Activated naive CD4-positive, alpha-beta T cell treated with anti-CD3 and anti-CD28 coated beads, Interleukin-2, amount 10 ng/mL, durations not matched to agents 7 days and 5 days (primary cell): ENCODE data around the gene HOPX.
A peak's percentile ranks its signal among the peaks of the same experiment; 100 is the strongest.
"Not testable (repeated sequence)": the region's sequence is repeated elsewhere in the genome, so short reads cannot be mapped to it uniquely, and the experiment has no call there.

Experiments
- CTCF ChIA-PET: fragments of 350-600 bp; sonication (Branson Sonifier 250); formaldehyde crosslinking; loops from one replicate; lab custom pipeline; 2021; ENCODE audit warnings: antibody characterized with exemption; lab: Charles Lee
- DNase-seq: peaks from one replicate; pipeline ENCODE4 v3.0.0-alpha.2; 2020
- H3K27ac Mint-ChIP-seq: one replicate; pipeline ENCODE4 v1.8.0; 2021; ENCODE audit warnings: mild to moderate bottlenecking, moderate library complexity, mixed read lengths
- H3K27me3 Mint-ChIP-seq: one replicate; pipeline ENCODE4 v1.8.0; 2021; ENCODE audit warnings: mild to moderate bottlenecking, mixed read lengths
- H3K36me3 Mint-ChIP-seq: one replicate; pipeline ENCODE4 v1.8.0; 2021; ENCODE audit warnings: mixed read lengths
- H3K4me1 Mint-ChIP-seq: one replicate; pipeline ENCODE4 v1.8.0; 2021; ENCODE audit warnings: mixed read lengths
- H3K4me3 Mint-ChIP-seq: one replicate; pipeline ENCODE4 v1.8.0; 2021; ENCODE audit warnings: mild to moderate bottlenecking, moderate library complexity, mixed read lengths
- H3K9me3 Mint-ChIP-seq: one replicate; pipeline ENCODE4 v1.8.0; 2021; ENCODE audit warnings: mixed read lengths

HOPX gene

DNA sequence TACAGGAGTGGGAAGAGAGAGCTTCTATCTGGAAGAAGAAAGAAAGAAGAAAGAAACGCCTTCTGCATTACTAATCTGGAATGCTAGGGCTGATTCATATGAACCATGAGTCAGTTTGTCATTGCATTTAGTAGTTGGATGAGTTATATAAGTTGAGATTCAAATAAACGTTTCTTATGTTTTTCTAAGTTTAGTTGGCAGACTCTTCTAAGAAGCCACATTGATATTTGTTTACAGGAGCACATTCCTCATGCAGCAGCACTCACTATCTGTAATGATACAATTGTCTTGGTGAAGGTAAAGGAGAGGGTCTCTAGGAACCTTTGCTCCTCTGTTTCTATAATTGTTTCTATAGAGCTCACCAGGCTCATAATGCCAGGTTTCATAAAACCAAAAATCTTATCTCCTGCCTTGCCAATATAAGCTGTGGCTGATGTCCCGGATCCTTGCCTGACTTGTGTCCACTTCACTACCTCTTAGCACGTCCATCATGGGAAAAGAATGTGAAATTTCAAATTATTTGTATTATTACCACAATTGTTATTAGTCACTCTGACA, 39.5 kb downstream of the HOPX start:
- CTCF ChIA-PET, result interaction anchor here (1.2 kb wide), 1 partner anchor 159 kb away, joined by 3 read pairs; no protein-coding TSS in a partner anchor
- H3K4me3 Mint-ChIP-seq, result no peak overlapping the region
- peaks cover 5% of the 10 kb centered on the region for H3K27me3 Mint-ChIP-seq
- no peak for DNase-seq
- H3K27ac Mint-ChIP-seq, result no peak overlapping the region
- H3K9me3 Mint-ChIP-seq, result peaks cover 7% of the 10 kb centered on the region
- peaks cover 5% of the 10 kb centered on the region for H3K36me3 Mint-ChIP-seq
- no peaks in the 10 kb centered on the region for H3K4me1 Mint-ChIP-seq

DNA sequence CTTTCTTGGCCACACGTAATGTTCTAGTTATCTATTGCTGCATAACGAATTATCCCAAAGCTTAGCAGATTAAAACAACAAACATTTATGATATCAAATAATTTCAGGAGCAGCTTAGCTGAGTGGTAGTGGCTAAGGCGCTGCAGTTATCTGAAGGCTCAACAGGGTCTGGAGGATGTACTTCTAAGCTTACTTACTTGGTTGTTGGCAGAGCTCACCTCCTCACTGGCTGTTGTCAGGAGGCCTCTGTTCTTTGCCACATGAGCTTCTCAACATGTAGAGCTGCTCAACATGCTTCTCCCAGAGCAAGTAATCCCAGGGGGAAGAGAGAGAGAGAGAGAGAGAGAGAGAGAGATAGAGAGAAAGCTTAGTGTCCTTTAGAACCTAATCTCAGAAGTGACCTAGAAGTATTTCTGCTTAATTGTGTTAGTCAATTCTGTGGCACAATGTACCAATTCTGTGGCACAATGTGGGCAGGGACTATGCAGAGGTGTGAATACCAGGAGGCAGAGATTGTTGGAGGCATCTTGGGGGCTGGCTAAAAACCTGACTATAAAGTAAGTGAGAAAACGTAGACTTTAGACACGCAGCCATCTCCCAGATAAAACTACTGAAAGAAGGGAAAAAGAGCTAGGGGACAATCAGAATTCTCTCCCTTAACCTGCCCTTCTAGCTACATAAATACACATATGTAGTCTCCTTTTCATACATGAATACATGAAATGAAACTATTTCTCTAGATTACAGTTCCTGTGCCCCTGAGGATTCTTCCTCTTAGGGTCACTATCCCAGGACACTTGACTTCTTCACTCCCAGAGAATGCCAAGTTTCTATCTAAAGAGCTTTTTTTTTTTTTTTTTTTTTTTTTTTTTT, 40.2 kb downstream of the HOPX start:
- peaks cover 3% of the 10 kb centered on the region for H3K9me3 Mint-ChIP-seq
- DNase-seq, result no peak
- peaks cover 5% of the 10 kb centered on the region for H3K27me3 Mint-ChIP-seq
- CTCF ChIA-PET, result interaction anchor here (1.1 to 1.5 kb wide), 3 partner anchors 9 to 159 kb away, joined by 3 to 5 read pairs (median 4); no protein-coding TSS in a partner anchor
- no peak overlapping the region for H3K4me3 Mint-ChIP-seq
- H3K36me3 Mint-ChIP-seq, result peaks cover 1% of the 10 kb centered on the region
- no peaks in the 10 kb centered on the region for H3K4me1 Mint-ChIP-seq
- H3K27ac Mint-ChIP-seq, result no peak overlapping the region

GRCh38 chr4:56637791-56638190, 43.3 kb downstream of the HOPX start:
- Mint-ChIP-seq H3K36me3 (peaks cover 1% of the 10 kb centered on the region), H3K27ac (no peak overlapping the region), H3K4me3 (no peak overlapping the region), H3K27me3 (peaks cover 5% of the 10 kb centered on the region), H3K9me3 (peaks cover 10% of the 10 kb centered on the region), H3K4me1 (no peaks in the 10 kb centered on the region)
- CTCF ChIA-PET, result no interaction called here
- DNase-seq, result no peak

DNA sequence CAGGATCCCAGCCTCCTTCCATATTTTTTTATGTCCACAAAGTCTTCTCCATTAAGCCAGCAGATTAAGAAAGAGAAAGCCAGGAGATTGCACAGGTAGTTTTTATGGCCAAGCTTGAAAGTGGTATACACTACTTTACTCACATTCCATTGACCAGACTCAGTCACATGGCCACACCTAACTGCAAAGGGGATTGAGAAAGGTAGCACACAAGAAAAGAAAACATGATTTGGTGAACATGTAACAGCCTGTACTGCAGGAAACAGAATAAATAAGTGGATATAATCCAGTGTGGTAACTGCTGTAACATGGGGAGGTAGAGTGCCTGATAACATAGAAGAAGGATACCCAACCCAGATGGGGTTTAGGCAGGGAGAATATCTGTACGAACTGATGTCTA, 43.9 kb downstream of the HOPX start:
- H3K4me1 Mint-ChIP-seq, result no peaks in the 10 kb centered on the region
- peaks cover 10% of the 10 kb centered on the region for H3K9me3 Mint-ChIP-seq
- H3K4me3 Mint-ChIP-seq, result no peak overlapping the region
- CTCF ChIA-PET, result no interaction called here
- no peak overlapping the region for H3K27ac Mint-ChIP-seq
- H3K27me3 Mint-ChIP-seq, result peaks cover 5% of the 10 kb centered on the region
- DNase-seq, result no peak
- peaks cover 1% of the 10 kb centered on the region for H3K36me3 Mint-ChIP-seq

DNA sequence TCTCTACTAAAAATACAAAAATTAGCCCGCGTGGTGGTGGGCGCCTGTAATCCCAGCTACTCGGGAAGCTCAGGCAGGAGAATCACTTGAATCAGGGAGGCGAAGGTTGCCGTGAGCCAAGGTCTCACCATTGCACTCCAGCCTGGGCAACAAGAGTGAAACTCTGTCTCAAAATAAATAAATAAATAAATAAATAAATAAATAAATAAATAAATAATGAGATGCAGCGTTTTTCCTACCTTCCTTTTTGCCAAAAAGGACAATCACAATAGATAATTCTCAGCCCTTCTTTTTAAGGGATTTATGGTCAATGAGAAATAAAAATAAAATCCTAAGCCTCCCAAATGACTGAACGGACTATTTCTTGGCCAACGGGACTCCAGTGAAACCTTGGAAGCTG, 46.1 kb downstream of the HOPX start:
- H3K27ac Mint-ChIP-seq, H3K4me1 Mint-ChIP-seq, H3K27me3 Mint-ChIP-seq, H3K4me3 Mint-ChIP-seq, H3K9me3 Mint-ChIP-seq, H3K36me3 Mint-ChIP-seq, CTCF ChIA-PET, DNase-seq: not testable (repeated sequence)

DNA sequence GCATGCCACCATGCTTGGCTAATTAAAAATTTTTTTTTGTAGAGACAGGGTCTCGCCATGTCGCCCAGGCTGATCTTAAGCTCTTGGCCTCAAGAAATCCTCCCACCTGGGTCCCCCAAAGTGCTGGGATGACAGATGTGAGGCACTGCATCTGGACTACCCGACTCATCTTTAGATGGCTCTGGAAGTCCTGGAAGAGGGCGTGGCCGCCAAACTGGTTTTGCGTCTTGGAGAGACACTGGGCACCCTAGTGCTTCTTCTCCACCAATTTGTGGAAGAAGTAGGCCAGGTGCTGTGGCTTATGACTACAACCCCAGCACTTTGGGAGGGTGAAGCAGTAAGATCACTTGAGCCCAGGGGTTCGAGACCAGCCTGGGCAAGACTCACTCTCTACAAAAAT, 47.6 kb downstream of the HOPX start:
- Mint-ChIP-seq H3K9me3 (peaks cover 10% of the 10 kb centered on the region), H3K27me3 (peaks cover 10% of the 10 kb centered on the region), H3K4me1 (no peaks in the 10 kb centered on the region), H3K27ac (no peak overlapping the region), H3K4me3 (no peak overlapping the region), H3K36me3 (no peaks in the 10 kb centered on the region)
- CTCF ChIA-PET, result no interaction called here
- no peak for DNase-seq

DNA sequence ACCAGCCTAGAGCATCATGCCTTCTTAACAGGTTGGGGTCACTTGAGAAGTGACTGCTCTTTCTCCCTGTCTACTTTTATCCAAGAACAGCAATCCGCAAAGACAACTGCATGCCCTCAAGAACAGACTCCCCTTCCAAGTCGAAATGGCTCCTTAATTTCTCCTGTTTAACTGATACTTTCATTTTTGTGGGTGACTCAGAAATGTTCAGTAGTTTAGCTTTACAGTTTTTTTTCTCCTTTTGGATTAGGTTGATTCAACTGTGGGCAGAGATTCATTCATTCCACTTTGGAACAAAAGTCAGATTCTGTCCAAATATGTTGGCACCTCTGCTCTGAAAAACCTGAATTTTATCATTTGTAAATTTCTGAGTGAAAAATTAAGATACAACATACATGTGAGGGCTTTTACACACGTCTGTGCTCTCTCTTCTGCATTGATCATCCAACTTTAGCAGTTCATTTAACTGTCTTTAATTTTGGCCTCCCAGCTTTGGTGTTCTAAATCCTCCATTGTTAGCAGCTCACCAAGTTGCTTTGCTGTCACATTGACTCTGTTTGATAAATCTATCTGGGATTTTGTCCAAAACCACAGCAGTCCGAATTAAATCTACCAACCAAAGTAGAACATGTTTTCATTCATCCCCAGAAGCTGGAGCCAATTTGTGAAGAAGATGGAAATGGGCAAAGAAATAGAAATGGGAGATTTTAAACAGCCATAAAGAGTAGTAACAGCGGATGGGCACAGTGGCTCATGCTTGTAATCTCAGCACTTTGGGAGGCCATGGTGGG, 50.0 kb downstream of the HOPX start:
- CTCF ChIA-PET, result no interaction called here
- H3K4me3 Mint-ChIP-seq, result no peak overlapping the region
- H3K27ac Mint-ChIP-seq, result no peak overlapping the region
- peaks cover 5% of the 10 kb centered on the region for H3K27me3 Mint-ChIP-seq
- H3K36me3 Mint-ChIP-seq, result peaks cover 2% of the 10 kb centered on the region
- H3K9me3 Mint-ChIP-seq, result peaks cover 18% of the 10 kb centered on the region
- DNase-seq, result no peak
- H3K4me1 Mint-ChIP-seq, result no peaks in the 10 kb centered on the region

DNA sequence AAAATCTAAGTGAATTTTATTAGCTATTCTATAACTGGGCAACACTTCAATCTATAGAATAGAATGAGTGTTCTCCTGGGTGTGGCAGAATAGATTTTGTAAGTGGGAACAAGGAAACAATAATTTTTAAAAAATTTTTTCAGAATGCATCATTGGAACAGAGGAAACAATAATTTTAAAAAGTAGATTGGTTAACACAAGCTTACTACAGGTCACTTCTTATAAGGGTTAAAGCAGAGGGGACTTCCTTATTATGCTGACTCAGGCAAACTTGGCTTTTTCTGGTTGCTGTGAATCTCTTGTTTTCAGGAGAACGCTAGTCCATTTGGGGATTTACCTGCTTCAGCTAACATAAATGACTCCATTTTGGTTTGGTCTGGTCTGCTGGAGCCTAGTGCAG, 52.5 kb downstream of the HOPX start:
- no peak for DNase-seq
- Mint-ChIP-seq H3K27me3 (peaks cover 8% of the 10 kb centered on the region), H3K9me3 (peaks cover 25% of the 10 kb centered on the region), H3K27ac (no peak overlapping the region), H3K36me3 (peaks cover 11% of the 10 kb centered on the region), H3K4me3 (no peak overlapping the region), H3K4me1 (no peaks in the 10 kb centered on the region)
- CTCF ChIA-PET, result no interaction called here

- DNase-seq, result no peak
- H3K27me3 Mint-ChIP-seq, result peaks cover 14% of the 10 kb centered on the region
- peaks cover 12% of the 10 kb centered on the region for H3K36me3 Mint-ChIP-seq
- H3K4me1 Mint-ChIP-seq, result no peaks in the 10 kb centered on the region
- peaks cover 26% of the 10 kb centered on the region for H3K9me3 Mint-ChIP-seq
- no peak overlapping the region for H3K27ac Mint-ChIP-seq
- CTCF ChIA-PET, result no interaction called here
- no peak overlapping the region for H3K4me3 Mint-ChIP-seq
Measured at GRCh38 chr4:56627985-56628384, 53.1 kb downstream of the HOPX start.

GRCh38 chr4:56627375-56627774, 53.7 kb downstream of the HOPX start:
- Mint-ChIP-seq H3K9me3 (peaks cover 26% of the 10 kb centered on the region), H3K27me3 (peaks cover 20% of the 10 kb centered on the region), H3K27ac (peak overlapping the region; percentile 33), H3K4me1 (no peaks in the 10 kb centered on the region), H3K4me3 (no peak overlapping the region), H3K36me3 (peaks cover 12% of the 10 kb centered on the region)
- DNase-seq, result no peak
- CTCF ChIA-PET, result interaction anchor here (0.6 kb wide), 1 partner anchor 1925 kb away, joined by 3 read pairs; no protein-coding TSS in a partner anchor

DNA sequence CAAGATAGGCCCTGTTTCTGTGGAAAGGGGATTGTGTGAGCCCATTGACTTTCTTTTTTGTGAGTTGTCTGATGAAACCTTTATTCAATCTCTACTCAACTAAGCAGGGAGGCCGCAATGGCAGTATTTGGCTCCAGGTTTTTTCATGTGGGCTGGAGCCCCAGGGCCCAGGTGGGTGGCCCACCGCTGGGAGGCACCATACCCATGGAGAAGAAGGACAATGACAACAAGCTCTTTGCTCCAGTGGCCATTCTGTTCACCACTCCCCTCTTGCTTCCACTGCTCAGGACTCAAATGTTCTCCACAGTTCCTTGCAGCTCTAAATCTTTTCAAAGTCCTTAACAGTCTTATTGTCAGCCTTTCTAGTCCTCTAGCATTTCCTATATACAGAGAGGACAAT, 54.1 kb downstream of the HOPX start:
- no peaks in the 10 kb centered on the region for H3K4me1 Mint-ChIP-seq
- CTCF ChIA-PET, result interaction anchor here (0.6 kb wide), 1 partner anchor 1924 kb away, joined by 3 read pairs; no protein-coding TSS in a partner anchor
- peaks cover 12% of the 10 kb centered on the region for H3K36me3 Mint-ChIP-seq
- no peak overlapping the region for H3K4me3 Mint-ChIP-seq
- DNase-seq, result no peak
- H3K27ac Mint-ChIP-seq, result no peak overlapping the region
- H3K9me3 Mint-ChIP-seq, result peaks cover 26% of the 10 kb centered on the region
- H3K27me3 Mint-ChIP-seq, result peaks cover 19% of the 10 kb centered on the region

DNA sequence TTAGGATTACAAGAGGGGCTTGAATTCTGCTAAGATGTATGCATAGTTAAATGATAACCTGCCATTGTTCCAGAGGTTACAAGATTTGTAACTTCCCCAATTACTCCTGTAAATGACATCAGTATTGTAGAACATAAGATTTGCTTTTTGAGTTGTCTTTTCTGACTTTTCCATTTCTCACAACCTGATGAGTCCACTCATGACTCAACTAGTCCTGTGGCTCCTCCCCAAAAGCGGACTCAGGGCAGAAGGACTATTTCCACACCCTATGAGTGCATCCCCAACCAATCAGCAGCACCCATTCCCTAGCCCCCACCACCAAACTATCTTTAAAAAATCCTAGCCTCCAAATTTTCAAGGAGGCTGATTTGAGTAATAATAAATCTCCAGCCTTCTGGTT, 54.7 kb downstream of the HOPX start:
- H3K27me3 Mint-ChIP-seq, result peaks cover 15% of the 10 kb centered on the region
- H3K4me3 Mint-ChIP-seq, result no peak overlapping the region
- peaks cover 26% of the 10 kb centered on the region for H3K9me3 Mint-ChIP-seq
- CTCF ChIA-PET, result no interaction called here
- H3K27ac Mint-ChIP-seq, result no peak overlapping the region
- peaks cover 12% of the 10 kb centered on the region for H3K36me3 Mint-ChIP-seq
- DNase-seq, result no peak
- H3K4me1 Mint-ChIP-seq, result no peaks in the 10 kb centered on the region

- Mint-ChIP-seq H3K4me3 (no peak overlapping the region), H3K4me1 (no peaks in the 10 kb centered on the region), H3K9me3 (peaks cover 22% of the 10 kb centered on the region), H3K27me3 (peaks cover 25% of the 10 kb centered on the region), H3K36me3 (peaks cover 12% of the 10 kb centered on the region), H3K27ac (no peak overlapping the region)
- CTCF ChIA-PET, result no interaction called here
- no peak for DNase-seq
Measured at GRCh38 chr4:56622176-56622575, 58.9 kb downstream of the HOPX start.

DNA sequence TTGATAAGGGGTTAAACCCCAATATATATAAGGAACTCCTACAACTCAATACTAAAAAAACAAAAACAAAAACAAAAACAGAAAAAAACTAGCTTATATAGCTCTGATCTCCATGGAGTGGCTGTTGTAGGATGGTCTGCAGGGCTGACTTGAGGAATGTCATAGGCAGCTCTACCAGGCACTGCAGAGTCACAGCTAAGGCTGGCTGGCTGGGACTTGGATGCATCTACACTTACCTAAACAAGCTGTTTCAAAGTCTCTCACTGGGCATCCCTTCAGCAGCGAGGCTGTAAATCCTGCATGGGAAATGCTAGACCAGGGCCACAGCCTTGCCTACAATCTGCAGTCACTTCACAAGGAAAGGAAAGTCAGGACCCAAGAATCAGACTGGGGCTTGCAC, 61.3 kb downstream of the HOPX start:
- Mint-ChIP-seq H3K4me1 (no peaks in the 10 kb centered on the region), H3K4me3 (no peak overlapping the region), H3K9me3 (peaks cover 7% of the 10 kb centered on the region), H3K27me3 (peaks cover 35% of the 10 kb centered on the region), H3K36me3 (peaks cover 5% of the 10 kb centered on the region), H3K27ac (no peak overlapping the region)
- no peak for DNase-seq
- CTCF ChIA-PET, result interaction anchor here (1.2 to 1.6 kb wide), 2 partner anchors 30 to 75 kb away, joined by 3 read pairs; no protein-coding TSS in a partner anchor
